ENCODE data around the gene DOCK1.

Gene DOCK1

GRCh38 chr10:127462643-127463295 is 557.5 kb downstream of the DOCK1 start:
- DNase-seq (ENCODE audit: low read depth in 2 of 2): no peak

GRCh38 chr10:127463548-127463947 is 558.3 kb downstream of the DOCK1 start:
- no peak for DNase-seq (ENCODE audit: low read depth in 2 of 2)

GRCh38 chr10:127464561-127464960 is 559.3 kb downstream of the DOCK1 start:
- DNase-seq (ENCODE audit: low read depth in 2 of 2): no peak

- no peak for DNase-seq (ENCODE audit: low read depth in 2 of 2)
Measured at GRCh38 chr10:127467811-127468210, 562.6 kb downstream of the DOCK1 start.

GRCh38 chr10:127468632-127469031 is 563.4 kb downstream of the DOCK1 start:
- no peak for DNase-seq (ENCODE audit: low read depth in 2 of 2)

GRCh38 chr10:127470911-127471310 is 565.7 kb downstream of the DOCK1 start:
- no peak for DNase-seq (ENCODE audit: low read depth in 2 of 2)

GRCh38 chr10:127472976-127473375 is 567.7 kb downstream of the DOCK1 start:
- DNase-seq (ENCODE audit: low read depth in 2 of 2): no peak

GRCh38 chr10:127474501-127474900 is 569.3 kb downstream of the DOCK1 start:
- DNase-seq (ENCODE audit: low read depth in 2 of 2): no peak

- no peak for DNase-seq (ENCODE audit: low read depth in 2 of 2)
Measured at GRCh38 chr10:127485153-127485857, 580.1 kb downstream of the DOCK1 start.

GRCh38 chr10:127486355-127486754 is 581.1 kb downstream of the DOCK1 start:
- DNase-seq (ENCODE audit: low read depth in 2 of 2): no peak

- DNase-seq (ENCODE audit: low read depth in 2 of 2): no peak
Measured at GRCh38 chr10:127492607-127493250, 587.5 kb downstream of the DOCK1 start.

GRCh38 chr10:127496035-127496434 is 590.8 kb downstream of the DOCK1 start:
- DNase-seq (ENCODE audit: low read depth in 2 of 2): no peak

GRCh38 chr10:127497685-127498084 is 592.5 kb downstream of the DOCK1 start:
- no peak for DNase-seq (ENCODE audit: low read depth in 2 of 2)

- DNase-seq (ENCODE audit: low read depth in 2 of 2): no peak
Measured at GRCh38 chr10:127498087-127498486, 592.9 kb downstream of the DOCK1 start.

- DNase-seq (ENCODE audit: low read depth in 2 of 2): no peak
Measured at GRCh38 chr10:127500127-127500526, 594.9 kb downstream of the DOCK1 start.
